ENCODE results near the gene KNDC1.

KNDC1 gene

GRCh38 chr10:133206356-133207040 is 46.5 kb downstream of the KNDC1 start:
- no peak for DNase-seq (ENCODE audit: low read depth, low spot score)

- no peak for DNase-seq (ENCODE audit: low read depth, low spot score)
Measured at GRCh38 chr10:133207041-133207600, 47.1 kb downstream of the KNDC1 start.

DNA sequence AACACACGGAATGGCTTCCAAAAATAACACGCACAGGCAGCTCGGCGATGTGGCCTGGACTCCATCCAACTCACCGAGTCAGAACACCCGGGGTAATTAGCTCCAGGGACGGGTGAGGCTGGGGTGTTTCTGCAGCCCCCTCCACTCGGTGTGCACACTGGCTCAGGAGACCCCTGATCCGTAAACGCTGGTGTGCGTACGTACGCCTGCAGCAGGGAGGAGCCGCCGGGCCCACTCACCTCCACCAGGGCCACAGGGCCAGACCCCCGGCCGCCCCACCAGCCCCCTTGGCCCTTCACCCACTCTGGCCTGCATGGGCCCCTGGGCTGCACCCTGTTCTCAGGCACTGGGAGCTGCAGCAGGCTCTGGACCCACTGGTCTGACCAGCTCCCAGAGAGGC is 47.6 kb downstream of the KNDC1 start:
- no peak for DNase-seq (ENCODE audit: low read depth, low spot score)

DNA sequence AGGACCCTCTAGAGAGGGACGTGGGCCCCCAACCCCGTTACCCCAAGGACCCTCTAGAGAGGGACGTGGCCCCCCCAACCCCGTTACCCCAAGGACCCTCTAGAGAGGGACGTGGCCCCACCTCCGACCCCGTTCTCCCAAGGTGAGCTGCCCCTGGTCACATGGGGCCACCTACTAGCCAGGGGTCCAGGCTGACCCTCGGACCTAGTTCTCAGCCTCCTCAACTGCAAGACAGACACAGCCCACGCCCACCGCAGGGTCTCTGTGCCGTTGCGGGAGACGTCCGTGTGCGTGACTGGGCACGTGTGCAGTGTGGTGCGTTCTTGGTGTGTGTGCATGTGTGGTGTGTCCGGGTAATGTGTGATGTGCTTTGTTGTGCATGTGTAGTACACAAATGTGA is 48.4 kb downstream of the KNDC1 start:
- DNase-seq (ENCODE audit: low read depth, low spot score): no peak

- no peak for DNase-seq (ENCODE audit: low read depth, low spot score)
Measured at GRCh38 chr10:133209117-133209516, 49.1 kb downstream of the KNDC1 start.

GRCh38 chr10:133209641-133210040 is 49.6 kb downstream of the KNDC1 start:
- DNase-seq (ENCODE audit: low read depth, low spot score): no peak

DNA sequence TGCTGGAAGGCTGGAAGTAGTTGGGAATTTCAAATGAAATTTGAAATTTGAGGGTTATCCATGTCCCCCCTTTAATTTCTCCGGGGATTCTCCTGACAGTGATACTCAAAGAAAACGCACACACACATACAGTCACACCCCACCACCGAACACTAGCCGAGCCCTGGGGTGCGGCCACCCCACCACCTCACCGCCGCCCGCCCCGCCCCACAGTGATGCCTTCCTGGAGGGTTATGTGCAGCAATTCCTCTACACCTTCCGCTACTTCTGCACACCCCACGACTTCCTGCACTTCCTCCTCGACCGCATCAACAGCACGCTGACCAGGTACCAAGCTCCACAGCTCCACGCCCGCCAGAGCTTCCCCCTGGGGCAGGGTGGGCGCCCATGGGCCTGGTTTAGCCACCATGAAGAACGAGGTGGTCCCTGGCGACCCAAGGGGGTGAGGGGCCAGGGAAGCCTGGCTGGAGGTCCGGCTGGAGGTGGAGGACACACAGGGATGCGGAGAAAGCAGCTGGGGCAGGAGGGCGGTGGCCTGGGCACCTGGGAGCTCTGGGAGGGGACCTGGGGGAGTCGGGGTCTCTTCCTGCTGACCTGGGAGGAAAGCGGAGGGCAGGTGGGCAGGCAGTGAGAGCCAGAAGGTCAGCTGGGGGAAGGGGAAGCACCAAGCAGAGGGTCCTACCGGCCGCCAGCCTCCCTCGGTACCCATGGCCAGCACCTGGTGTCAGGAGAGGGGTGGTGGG is 50.5 kb downstream of the KNDC1 start:
- no peak for DNase-seq (ENCODE audit: low read depth, low spot score)

- DNase-seq (ENCODE audit: low read depth, low spot score): no peak
Measured at GRCh38 chr10:133211141-133211830, 51.3 kb downstream of the KNDC1 start.

DNA sequence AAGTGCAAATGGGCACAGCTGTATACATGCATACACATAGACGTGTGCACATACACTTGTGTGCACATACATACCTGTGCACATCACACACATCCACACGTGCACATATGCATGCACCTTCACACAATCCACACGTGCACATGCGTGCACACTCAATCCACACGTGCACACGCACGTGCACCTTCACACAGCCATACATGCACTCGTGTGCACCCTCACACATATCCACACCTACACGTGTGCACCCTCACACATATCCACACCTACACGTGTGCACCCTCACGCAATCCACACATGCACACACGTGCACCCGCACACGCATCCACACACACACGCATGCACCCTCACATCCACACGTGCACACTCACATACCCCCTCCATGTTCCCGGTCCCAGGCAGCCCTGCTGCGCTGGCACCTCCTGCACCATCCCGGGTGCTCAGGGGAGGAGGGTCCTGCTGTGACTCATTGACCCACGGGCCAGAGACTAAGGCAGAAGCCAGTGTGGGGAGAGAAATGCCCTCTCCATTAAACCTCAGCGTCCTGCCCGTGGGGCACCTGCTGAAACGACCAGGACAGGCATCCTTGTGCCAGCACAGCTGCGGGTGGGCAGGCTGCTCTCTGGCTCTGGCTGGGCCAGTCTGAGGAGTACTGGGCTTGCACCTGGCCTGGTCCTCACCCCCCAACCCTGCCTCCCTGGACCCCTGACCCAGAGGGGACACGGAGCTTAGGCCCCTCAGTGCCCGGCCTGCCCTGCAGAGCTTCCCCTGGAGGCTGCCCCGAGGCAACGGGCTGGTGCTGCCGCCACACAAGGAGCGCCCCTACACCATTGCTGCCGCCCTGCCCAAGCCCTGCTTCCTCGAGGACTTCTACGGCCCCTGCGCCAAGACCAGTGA is 52.2 kb downstream of the KNDC1 start:
- DNase-seq (ENCODE audit: low read depth, low spot score): no peak

DNA sequence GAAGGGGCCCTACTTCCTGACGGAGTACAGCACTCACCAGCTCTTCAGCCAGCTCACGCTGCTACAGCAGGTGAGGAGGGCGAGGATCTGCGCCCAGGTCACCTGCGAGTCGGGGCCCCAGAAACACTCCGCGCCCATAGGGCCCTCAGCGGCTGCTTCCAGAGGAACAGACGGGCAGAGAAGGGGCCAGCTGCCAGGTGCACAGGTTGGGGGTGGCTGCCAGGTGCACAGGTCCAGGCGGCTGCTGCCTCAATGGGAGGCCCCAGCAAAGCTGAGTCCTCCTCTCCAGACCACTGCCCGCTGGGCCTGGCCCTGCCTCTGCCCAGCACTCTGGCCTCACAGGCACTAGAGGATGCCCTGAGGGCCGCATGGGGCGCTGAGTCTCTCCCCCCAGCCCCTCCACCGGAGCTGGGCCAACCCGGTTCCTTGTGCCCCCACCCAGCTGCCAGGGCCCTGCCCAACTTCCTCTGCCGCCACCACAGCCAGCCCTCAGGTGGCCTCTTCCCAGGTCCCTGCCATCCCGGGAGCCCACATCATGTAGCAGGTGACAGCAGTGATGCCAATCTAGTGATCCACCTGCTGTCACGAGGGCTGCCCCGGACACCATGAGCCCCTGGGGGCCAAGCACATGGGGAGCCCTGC is 53.0 kb downstream of the KNDC1 start:
- no peak for DNase-seq (ENCODE audit: low read depth, low spot score)

- DNase-seq (ENCODE audit: low read depth, low spot score): no peak
Measured at GRCh38 chr10:133213641-133214467, 53.8 kb downstream of the KNDC1 start.

DNA sequence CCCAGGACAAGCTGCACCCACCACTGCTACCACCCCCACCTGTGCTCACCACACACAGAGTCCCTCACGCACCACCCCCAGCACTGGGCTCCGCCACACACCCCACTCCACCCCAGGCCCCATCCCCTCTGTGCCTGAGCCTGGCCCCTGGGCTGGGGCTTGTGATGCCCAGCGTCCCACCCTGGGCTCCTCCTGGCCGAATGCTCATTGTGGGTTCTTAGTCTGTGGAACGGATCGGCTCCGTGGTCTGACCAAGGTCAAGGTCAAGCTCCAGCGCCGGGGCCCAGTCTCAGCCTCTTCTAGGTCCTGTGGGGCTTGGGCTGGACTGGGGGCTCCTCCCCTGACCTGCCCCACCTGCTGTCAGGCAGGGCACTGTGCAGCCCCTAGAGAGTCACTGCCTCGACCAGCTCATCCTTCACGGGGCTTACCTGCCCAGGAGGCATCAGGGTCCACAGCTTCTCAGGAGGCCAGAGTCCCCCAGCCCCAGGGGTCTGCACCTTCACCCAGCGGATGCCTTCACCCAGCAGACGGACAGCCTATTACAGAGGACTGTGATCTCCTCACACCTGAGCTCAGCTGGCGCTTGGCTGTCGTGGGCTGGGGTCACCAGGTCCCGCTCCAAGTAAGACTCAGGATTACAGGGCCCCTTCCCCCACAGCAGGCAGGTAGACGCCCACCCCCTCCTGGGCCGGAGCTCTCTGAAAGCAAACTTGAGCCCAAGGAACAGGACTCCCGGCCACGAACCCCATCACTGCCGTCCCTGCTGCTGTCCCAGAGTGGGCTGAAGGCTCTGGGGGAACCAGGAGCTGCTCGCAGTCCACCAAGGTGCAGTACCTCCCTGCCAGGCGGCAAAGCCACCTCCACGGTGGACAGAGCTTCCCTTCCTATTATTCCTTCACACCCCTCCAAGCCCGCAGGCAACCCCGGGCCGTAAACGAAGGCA is 54.7 kb downstream of the KNDC1 start:
- no peak for DNase-seq (ENCODE audit: low read depth, low spot score)

GRCh38 chr10:133215586-133215985 is 55.6 kb downstream of the KNDC1 start:
- DNase-seq (ENCODE audit: low read depth, low spot score): no peak

GRCh38 chr10:133216776-133217175 is 56.8 kb downstream of the KNDC1 start:
- no peak for DNase-seq (ENCODE audit: low read depth, low spot score)

DNA sequence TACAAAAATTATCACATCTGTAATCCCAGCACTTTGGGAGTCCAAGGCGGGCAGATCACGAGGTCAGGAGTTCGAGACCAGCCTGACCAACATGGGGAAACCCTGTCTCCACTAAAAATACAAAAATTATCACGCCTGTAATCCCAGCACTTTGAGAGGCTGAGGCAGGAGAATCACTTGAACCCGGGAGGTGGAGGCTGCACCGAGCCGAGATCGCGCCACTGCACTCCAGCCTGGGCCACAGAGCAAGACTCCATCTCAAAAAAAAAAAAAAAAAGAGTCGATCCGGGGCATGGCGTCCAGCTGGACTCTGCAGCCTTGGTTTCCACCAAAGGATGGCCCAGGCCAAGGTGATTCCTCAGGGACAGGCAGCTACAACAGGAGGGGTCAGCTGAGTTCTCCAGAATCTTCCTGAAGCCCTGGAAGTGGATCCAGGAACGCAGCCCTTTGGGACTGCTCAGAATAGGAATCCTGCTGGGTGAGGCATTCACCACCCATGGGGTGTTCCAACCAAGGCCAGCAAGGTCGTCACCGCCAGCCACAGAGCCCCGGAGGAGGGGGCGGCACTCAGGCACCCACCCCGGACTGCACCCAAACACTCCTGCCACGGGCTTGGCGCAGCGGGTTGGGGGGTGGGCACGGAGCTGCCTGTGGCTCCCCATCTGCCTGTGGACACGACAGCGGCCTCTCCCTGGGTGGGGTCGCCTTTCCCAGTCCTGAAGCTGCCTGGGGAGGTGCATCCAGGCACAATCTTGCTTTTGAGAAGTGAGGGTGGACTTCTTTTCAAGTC is 58.0 kb downstream of the KNDC1 start:
- no peak for DNase-seq (ENCODE audit: low read depth, low spot score)

GRCh38 chr10:133218891-133219290 is 58.9 kb downstream of the KNDC1 start:
- no peak for DNase-seq (ENCODE audit: low read depth, low spot score)

DNA sequence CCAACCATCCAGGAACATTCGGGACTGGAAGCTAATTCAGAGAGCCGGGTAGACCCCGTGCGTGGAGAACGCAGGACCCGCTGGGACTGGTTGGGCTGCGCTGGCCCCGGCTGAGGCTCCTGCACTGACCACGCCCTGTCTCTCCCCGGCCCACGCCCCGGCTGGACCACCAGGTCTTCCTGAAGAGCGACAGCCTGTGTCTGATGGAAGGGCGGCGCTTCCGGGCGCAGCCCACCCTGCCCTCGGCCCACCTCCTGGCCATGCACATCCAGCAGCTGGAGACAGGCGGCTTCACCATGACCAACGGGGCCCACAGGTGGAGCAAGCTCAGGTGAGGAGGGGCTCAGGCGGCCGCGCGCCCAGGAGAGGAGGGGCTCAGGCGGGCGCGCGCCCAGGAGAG is 59.8 kb downstream of the KNDC1 start:
- DNase-seq (ENCODE audit: low read depth, low spot score): no peak

DNA sequence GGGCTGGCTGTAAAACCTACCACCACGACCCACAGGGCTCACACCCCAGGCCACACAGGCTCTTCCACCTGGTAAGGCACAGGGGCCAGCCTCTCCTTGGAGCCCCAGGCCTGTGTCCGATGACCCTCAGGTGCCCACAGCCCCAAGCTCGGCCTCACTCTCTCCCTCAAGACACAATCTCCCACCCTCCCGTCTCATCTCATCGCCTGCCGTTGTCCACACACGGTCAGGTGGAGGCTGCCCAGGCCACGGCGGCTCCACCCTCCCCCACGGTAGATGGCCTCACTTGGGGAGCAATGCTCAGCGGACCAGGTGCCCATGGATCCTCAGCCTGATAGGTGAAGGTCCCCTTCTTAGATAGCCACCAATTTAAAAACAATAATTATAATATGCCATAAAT is 61.3 kb downstream of the KNDC1 start:
- DNase-seq (ENCODE audit: low read depth, low spot score): no peak
